ENCODE results near the gene PIP4P1. TPM values are rescaled to one million over a fixed set of nuclear protein-coding genes. Genes with fewer than 3 reads are reported as not detected.

The PIP4P1 gene
- total and polyA plus RNA-seq, 2 of the 13 experiments (the other 11 are each of a cell fraction or from before 2014, with no cell fraction given) = 33.4 to 47.0 TPM

DNA sequence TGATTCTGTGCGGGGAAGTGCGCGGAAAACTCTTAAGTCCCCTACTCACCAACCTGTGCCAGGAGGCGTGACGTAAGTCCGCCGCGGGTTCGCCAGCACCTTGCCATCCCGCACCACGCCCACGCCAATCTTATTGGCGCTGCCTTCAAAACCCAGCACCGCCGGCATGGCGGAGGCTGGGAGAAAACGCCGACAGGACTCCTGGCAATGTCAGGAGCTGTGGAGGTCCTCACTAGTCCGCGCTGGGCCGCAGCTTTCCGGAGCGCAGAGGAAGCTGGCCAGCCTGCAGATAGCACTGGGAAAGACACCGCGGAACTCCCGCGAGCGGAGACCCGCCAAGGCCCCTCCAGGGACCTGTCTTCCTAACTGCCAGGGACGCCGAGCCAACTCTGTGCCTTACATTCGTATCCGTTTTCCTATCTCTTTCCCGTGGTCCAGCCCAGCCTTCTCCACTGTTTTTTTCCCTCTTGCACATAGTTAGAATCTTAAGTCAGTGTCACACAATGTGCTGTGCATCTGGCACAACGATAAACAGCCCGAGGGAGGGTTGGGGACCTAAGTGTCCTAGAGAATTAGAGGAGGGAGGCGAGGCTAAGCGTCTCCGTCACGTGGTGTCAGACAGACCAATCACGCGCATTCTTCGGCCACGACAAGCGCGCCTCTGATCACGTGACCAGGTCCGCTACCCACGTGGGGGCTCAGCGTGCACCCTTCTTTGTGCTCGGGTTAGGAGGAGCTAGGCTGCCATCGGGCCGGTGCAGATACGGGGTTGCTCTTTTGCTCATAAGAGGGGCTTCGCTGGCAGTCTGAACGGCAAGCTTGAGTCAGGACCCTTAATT, 6.5 kb downstream of the PIP4P1 start, which contains the start of the genes APEX1 and OSGEP (continued):
- TF ChIP-seq, protein P1, sequence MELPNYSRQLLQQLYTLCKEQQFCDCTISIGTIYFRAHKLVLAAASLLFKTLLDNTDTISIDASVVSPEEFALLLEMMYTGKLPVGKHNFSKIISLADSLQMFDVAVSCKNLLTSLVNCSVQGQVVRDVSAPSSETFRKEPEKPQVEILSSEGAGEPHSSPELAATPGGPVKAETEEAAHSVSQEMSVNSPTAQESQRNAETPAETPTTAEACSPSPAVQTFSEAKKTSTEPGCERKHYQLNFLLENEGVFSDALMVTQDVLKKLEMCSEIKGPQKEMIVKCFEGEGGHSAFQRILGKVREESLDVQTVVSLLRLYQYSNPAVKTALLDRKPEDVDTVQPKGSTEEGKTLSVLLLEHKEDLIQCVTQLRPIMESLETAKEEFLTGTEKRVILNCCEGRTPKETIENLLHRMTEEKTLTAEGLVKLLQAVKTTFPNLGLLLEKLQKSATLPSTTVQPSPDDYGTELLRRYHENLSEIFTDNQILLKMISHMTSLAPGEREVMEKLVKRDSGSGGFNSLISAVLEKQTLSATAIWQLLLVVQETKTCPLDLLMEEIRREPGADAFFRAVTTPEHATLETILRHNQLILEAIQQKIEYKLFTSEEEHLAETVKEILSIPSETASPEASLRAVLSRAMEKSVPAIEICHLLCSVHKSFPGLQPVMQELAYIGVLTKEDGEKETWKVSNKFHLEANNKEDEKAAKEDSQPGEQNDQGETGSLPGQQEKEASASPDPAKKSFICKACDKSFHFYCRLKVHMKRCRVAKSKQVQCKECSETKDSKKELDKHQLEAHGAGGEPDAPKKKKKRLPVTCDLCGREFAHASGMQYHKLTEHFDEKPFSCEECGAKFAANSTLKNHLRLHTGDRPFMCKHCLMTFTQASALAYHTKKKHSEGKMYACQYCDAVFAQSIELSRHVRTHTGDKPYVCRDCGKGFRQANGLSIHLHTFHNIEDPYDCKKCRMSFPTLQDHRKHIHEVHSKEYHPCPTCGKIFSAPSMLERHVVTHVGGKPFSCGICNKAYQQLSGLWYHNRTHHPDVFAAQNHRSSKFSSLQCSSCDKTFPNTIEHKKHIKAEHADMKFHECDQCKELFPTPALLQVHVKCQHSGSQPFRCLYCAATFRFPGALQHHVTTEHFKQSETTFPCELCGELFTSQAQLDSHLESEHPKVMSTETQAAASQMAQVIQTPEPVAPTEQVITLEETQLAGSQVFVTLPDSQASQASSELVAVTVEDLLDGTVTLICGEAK (IDR thresholded peaks at IDR 0.05) = no peak
- TF ChIP-seq, protein P1 (CRISPR knock-in tag; IDR thresholded peaks at IDR 0.05) = peak; percentile 67; the same call in 1 of the 2 replicates
- TF ChIP-seq RFXANK (CRISPR knock-in tag; IDR thresholded peaks at IDR 0.05) (no peak), ZNF143 (CRISPR knock-in tag; IDR thresholded peaks at IDR 0.05) (peak; percentile 10; the same call in 1 of the 2 replicates), ZNF256 (CRISPR knock-in tag; conservative IDR thresholded peaks at IDR 0.05) (peak; percentile 64; the same call in 1 of the 2 replicates), ZNF180 (CRISPR knock-in tag; IDR thresholded peaks at IDR 0.05; ENCODE audit: borderline replicate concordance, low read depth) (no peak), FOXA3 (CRISPR knock-in tag; IDR thresholded peaks at IDR 0.05) (peak; percentile 39; the same call in 1 of the 2 replicates), ZNF136 (CRISPR knock-in tag; IDR thresholded peaks at IDR 0.05; ENCODE audit: low read depth) (no peak), SMARCC2 (IDR thresholded peaks at IDR 0.05) (no peak), MYNN (CRISPR knock-in tag; IDR thresholded peaks at IDR 0.05; ENCODE audit: low read depth) (no peak), ZNF761 (CRISPR knock-in tag; conservative IDR thresholded peaks at IDR 0.05) (peak; percentile 69; the same call in 1 of the 2 replicates), SRSF1 (optimal IDR thresholded peaks at IDR 0.05; ENCODE audit: low read depth, low read length) (peak; percentile 83), ZNF20 (CRISPR knock-in tag; IDR thresholded peaks at IDR 0.05) (no peak; the same call in 1 of the 2 replicates)
- TF ChIP-seq, protein P2, sequence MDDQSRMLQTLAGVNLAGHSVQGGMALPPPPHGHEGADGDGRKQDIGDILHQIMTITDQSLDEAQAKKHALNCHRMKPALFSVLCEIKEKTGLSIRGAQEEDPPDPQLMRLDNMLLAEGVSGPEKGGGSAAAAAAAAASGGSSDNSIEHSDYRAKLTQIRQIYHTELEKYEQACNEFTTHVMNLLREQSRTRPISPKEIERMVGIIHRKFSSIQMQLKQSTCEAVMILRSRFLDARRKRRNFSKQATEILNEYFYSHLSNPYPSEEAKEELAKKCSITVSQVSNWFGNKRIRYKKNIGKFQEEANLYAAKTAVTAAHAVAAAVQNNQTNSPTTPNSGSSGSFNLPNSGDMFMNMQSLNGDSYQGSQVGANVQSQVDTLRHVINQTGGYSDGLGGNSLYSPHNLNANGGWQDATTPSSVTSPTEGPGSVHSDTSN (CRISPR knock-in tag; IDR thresholded peaks at IDR 0.05; ENCODE audit: borderline replicate concordance) = peak; percentile 73; the same call in 1 of the 2 replicates
- TF ChIP-seq, protein P3, sequence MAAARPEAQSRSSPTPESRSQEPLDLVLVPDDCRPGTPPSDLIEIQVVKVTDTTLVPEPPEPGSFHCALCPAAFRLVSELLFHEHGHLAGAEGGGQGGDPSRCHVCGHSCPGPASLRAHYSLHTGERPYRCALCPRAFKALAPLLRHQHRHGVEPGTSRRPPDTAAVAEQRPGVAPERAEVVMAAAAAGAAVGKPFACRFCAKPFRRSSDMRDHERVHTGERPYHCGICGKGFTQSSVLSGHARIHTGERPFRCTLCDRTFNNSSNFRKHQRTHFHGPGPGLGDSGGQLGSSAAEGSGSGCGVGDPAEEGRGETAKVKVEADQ (CRISPR knock-in tag; IDR thresholded peaks at IDR 0.05; ENCODE audit: borderline replicate concordance) = peak; percentile 78; the same call in 1 of the 2 replicates
- TF ChIP-seq, protein P4, sequence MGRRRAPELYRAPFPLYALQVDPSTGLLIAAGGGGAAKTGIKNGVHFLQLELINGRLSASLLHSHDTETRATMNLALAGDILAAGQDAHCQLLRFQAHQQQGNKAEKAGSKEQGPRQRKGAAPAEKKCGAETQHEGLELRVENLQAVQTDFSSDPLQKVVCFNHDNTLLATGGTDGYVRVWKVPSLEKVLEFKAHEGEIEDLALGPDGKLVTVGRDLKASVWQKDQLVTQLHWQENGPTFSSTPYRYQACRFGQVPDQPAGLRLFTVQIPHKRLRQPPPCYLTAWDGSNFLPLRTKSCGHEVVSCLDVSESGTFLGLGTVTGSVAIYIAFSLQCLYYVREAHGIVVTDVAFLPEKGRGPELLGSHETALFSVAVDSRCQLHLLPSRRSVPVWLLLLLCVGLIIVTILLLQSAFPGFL (CRISPR knock-in tag; IDR thresholded peaks at IDR 0.05) = no peak
